ENCODE measurements around the gene CFAP46.
A peak's percentile ranks its signal among the peaks of the same experiment; 100 is the strongest.
"Not testable (repeated sequence)": the region's sequence is repeated elsewhere in the genome, so short reads cannot be mapped to it uniquely, and the experiment has no call there.

CFAP46 gene

GRCh38 chr10:132933308-132934042 lies 8.9 kb downstream of the CFAP46 start:
- no peak for DNase-seq
- Mint-ChIP-seq H3K36me3 (ENCODE audit: low read depth) (no peaks in the 10 kb centered on the region), H3K27ac (no peak overlapping the region)

GRCh38 chr10:132932461-132933307 lies 9.7 kb downstream of the CFAP46 start:
- Mint-ChIP-seq H3K27me3 (peaks cover 4% of the 10 kb centered on the region), H3K9me3 (peaks cover 2% of the 10 kb centered on the region), H3K27ac (peak overlapping the region; percentile 89), H3K36me3 (ENCODE audit: low read depth) (no peaks in the 10 kb centered on the region), H3K4me1 (ENCODE audit: low read depth) (peaks cover 24% of the 10 kb centered on the region), H3K4me3 (no peak overlapping the region)
- no peak for DNase-seq

More at GRCh38 chr10:132933308-132934042, 8.9 kb downstream of the CFAP46 start:
- no peak overlapping the region for H3K4me3 Mint-ChIP-seq
- peaks cover 2% of the 10 kb centered on the region for H3K9me3 Mint-ChIP-seq
- peaks cover 12% of the 10 kb centered on the region for H3K27me3 Mint-ChIP-seq
- peaks cover 24% of the 10 kb centered on the region for H3K4me1 Mint-ChIP-seq (ENCODE audit: low read depth)

GRCh38 chr10:132931258-132932250 lies 10.8 kb downstream of the CFAP46 start:
- H3K9me3 Mint-ChIP-seq; H3K4me3 Mint-ChIP-seq; H3K36me3 Mint-ChIP-seq (ENCODE audit: low read depth); H3K27me3 Mint-ChIP-seq; DNase-seq: not testable (repeated sequence)
- Mint-ChIP-seq H3K27ac (peak overlapping the region; percentile 89), H3K4me1 (ENCODE audit: low read depth) (peaks cover 24% of the 10 kb centered on the region)

DNA sequence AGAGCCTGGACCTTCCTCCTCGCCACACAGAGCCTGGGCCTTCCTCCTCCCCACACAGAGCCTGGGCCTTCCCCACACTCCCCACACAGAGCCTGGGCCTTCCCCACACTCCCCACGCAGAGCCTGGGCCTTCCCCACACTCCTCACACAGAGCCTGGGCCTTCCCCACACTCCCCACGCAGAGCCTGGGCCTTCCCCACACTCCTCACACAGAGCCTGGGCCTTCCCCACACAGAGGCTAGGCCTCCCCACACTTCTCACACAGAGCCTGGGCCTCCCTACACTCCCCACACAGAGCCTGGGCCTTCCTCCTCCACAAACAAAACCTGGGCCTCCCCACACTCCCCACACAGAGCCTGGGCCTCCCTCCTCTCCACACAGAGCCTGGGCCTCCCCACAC lies 11.7 kb downstream of the CFAP46 start:
- H3K27me3 Mint-ChIP-seq; H3K9me3 Mint-ChIP-seq; DNase-seq; H3K36me3 Mint-ChIP-seq (ENCODE audit: low read depth); H3K4me3 Mint-ChIP-seq: not testable (repeated sequence)
- Mint-ChIP-seq H3K4me1 (ENCODE audit: low read depth) (peaks cover 24% of the 10 kb centered on the region), H3K27ac (peak overlapping the region; percentile 79)

- DNase-seq = no peak
- peaks cover 24% of the 10 kb centered on the region for H3K4me1 Mint-ChIP-seq (ENCODE audit: low read depth)
- H3K9me3 Mint-ChIP-seq = peaks cover 2% of the 10 kb centered on the region
- no peak overlapping the region for H3K4me3 Mint-ChIP-seq
- H3K27ac Mint-ChIP-seq = peak overlapping the region; percentile 86
- H3K27me3 Mint-ChIP-seq = no peaks in the 10 kb centered on the region
- no peaks in the 10 kb centered on the region for H3K36me3 Mint-ChIP-seq (ENCODE audit: low read depth)
Observed at GRCh38 chr10:132929953-132930548, 12.3 kb downstream of the CFAP46 start.

DNA sequence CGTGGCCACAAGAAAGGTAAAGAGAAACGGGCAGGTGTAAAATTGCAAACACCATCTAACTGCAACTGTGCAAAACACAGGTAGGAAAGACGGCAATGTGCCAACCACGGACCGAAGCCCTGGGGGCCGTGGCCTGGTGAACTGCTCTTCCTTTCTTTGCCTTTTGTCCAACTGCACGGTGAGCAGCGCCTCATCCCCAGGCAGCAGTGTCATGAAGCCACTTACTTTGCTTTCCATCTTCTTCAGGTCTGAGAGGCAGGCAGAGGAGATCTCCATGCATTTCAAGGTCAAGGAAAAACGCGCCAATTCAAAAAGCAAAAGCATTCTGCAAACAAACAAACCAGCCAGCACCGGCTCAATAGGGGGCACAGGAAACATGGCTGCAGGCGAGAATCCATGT lies 12.9 kb downstream of the CFAP46 start:
- Mint-ChIP-seq H3K27ac (no peak overlapping the region), H3K36me3 (ENCODE audit: low read depth) (no peaks in the 10 kb centered on the region), H3K9me3 (peaks cover 2% of the 10 kb centered on the region), H3K4me1 (ENCODE audit: low read depth) (peaks cover 24% of the 10 kb centered on the region), H3K27me3 (no peaks in the 10 kb centered on the region), H3K4me3 (no peak overlapping the region)
- DNase-seq = no peak

- Mint-ChIP-seq H3K27ac (no peak overlapping the region), H3K27me3 (peaks cover 2% of the 10 kb centered on the region), H3K4me3 (no peak overlapping the region), H3K9me3 (peaks cover 2% of the 10 kb centered on the region), H3K4me1 (ENCODE audit: low read depth) (peaks cover 24% of the 10 kb centered on the region), H3K36me3 (ENCODE audit: low read depth) (no peaks in the 10 kb centered on the region)
- no peak for DNase-seq
Observed at GRCh38 chr10:132928261-132928660, 14.1 kb downstream of the CFAP46 start.

DNA sequence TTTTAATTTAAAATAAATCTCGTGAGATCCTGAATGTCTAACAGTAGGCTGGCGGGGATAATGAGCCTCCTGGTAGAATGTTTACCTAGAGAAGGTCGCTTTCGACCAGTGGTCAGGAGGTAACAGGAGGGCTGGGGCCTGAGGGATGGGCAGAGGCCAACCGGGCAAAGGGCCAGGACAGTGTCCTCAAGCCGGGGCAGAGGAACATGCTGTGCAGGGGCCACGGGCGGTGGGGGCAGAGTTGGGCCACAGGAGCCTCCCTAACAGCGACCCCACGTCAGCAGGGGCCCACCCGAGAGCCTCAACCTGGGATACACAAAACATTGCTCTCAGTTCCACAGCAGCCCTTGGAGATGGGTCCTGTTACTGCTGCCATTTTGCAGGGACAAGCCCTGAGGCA lies 14.5 kb downstream of the CFAP46 start:
- DNase-seq = no peak

DNA sequence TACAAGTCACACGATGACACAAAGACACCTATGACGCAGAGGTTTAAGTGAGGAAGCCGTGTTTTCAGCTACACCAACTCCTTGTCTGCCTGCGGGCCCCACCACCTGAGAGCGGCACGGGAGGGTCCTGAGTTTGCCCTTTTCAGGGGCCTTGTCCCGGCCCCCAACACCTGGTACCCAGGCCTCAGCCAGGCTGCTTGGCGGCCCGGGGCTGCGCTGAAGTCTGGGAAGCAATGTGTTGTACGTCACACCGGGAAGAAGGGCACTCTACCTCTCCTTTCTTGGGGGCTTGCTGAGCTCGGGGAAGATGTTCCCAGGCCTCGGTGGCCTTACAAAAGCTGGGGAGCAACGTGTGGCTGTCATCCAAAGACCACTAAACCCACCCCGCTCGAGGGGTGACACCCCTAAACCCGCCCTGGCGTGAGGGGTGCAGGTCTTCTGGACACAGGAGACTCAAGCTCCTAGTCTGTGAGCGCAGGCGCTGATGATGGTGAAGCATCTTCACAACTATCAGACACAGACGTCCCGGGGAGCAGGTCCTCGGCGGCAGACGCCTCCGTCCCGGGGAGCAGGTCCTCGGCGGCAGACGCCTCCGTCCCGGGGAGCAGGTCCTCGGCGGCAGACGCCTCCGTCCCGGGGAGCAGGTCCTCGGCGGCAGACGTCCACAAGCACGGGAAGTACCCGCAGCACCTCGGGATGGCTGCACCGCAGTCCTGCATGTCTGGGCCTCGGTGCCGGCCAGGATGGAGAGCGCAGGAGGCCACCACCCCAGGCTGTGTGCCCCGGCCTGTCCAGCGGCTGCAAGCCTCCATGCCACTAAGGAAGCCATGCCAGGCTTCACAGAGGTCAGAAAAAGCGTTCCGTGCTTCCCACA lies 15.4 kb downstream of the CFAP46 start:
- no peak for DNase-seq
- Mint-ChIP-seq H3K36me3 (ENCODE audit: low read depth) (no peaks in the 10 kb centered on the region), H3K4me3 (no peak overlapping the region), H3K27me3 (peaks cover 2% of the 10 kb centered on the region), H3K9me3 (peaks cover 2% of the 10 kb centered on the region), H3K27ac (no peak overlapping the region), H3K4me1 (ENCODE audit: low read depth) (peaks cover 18% of the 10 kb centered on the region)

More for the DNA sequence above, 14.5 kb downstream of the CFAP46 start:
- H3K36me3 Mint-ChIP-seq (ENCODE audit: low read depth) = no peaks in the 10 kb centered on the region
- H3K4me3 Mint-ChIP-seq = no peak overlapping the region
- peaks cover 24% of the 10 kb centered on the region for H3K4me1 Mint-ChIP-seq (ENCODE audit: low read depth)
- no peak overlapping the region for H3K27ac Mint-ChIP-seq
- H3K27me3 Mint-ChIP-seq = peaks cover 2% of the 10 kb centered on the region
- peaks cover 2% of the 10 kb centered on the region for H3K9me3 Mint-ChIP-seq

DNA sequence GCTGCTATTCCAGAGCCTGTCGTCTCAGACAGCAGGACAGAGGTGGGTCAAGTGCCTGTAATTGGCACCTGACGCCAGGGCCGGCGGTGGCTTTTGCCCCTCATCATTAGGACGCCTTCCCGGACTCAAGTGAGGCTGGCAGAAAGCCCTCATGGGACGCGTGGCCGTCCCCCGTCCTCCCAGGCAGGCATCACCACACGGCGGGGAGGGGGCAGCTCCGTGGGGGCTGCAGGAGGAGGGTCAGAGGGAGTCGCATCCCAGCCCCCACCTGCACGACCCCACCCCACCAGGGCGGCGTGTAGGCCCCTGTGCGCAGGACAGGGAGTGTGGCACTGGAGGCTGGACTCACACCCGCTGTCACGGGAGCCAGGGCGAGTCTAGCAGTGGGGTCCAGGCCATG lies 16.3 kb downstream of the CFAP46 start:
- H3K27ac Mint-ChIP-seq = no peak overlapping the region
- no peak overlapping the region for H3K4me3 Mint-ChIP-seq
- H3K27me3 Mint-ChIP-seq = peaks cover 4% of the 10 kb centered on the region
- H3K36me3 Mint-ChIP-seq (ENCODE audit: low read depth) = no peaks in the 10 kb centered on the region
- peaks cover 2% of the 10 kb centered on the region for H3K9me3 Mint-ChIP-seq
- DNase-seq = no peak
- H3K4me1 Mint-ChIP-seq (ENCODE audit: low read depth) = peaks cover 11% of the 10 kb centered on the region

DNA sequence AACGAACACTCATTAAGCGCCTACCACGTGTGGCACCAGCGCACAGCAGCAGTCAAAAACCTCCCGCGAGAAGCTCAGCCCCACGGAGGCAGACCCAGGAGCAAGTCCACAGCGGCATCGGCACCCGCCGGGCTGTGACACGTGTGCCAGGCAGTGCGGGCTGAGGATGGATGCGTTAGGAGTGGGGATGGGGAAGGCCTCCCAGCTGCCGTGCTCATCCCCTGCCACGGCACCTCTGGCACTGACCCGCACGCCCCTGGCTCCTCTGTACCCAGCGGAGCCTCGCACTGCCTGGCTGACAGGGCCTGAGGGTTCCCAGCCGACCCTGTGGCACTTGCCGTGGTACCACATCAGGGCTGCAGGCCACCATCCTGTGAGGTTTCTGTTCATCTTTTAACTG lies 16.8 kb downstream of the CFAP46 start:
- Mint-ChIP-seq H3K27ac (no peak overlapping the region), H3K27me3 (peaks cover 4% of the 10 kb centered on the region), H3K9me3 (peaks cover 2% of the 10 kb centered on the region), H3K4me3 (no peak overlapping the region), H3K36me3 (ENCODE audit: low read depth) (no peaks in the 10 kb centered on the region), H3K4me1 (ENCODE audit: low read depth) (peaks cover 11% of the 10 kb centered on the region)
- DNase-seq = no peak

- Mint-ChIP-seq H3K27me3 (peaks cover 4% of the 10 kb centered on the region), H3K36me3 (ENCODE audit: low read depth) (no peaks in the 10 kb centered on the region), H3K4me3 (no peak overlapping the region), H3K9me3 (peaks cover 2% of the 10 kb centered on the region), H3K4me1 (ENCODE audit: low read depth) (peaks cover 8% of the 10 kb centered on the region), H3K27ac (no peak overlapping the region)
- no peak for DNase-seq
Observed at GRCh38 chr10:132925071-132925561, 17.3 kb downstream of the CFAP46 start.

Measured in activated T-cell treated with anti-CD3 and anti-CD28 coated beads, Interleukin-2, amount 50 U/mL, for 24 hours (primary cell).